SK-N-MC (cell line): Measurements from ENCODE around the gene REM1.

Experiments used
- EZH2 ChIP-seq: fragments of 200-600 bp; sonication (generic); IDR thresholded peaks from one replicate; pipeline ENCODE4 v1.6.1; 2017; ENCODE audit warnings: antibody characterized with exemption
- POLR2AphosphoS5 ChIP-seq: IDR thresholded peaks from 2 replicates; pipeline ENCODE4 v1.6.1; 2012; ENCODE audit warnings: mild to moderate bottlenecking, low read depth, low read length, borderline replicate concordance

- no peak for TF ChIP-seq POLR2AphosphoS5
- no peak for TF ChIP-seq EZH2
Measured at GRCh38 chr20:31517373-31517772, 42.3 kb downstream of the REM1 start.
